ENCODE results near the gene YARS1.

GRCh38 chr1:32798191-32798590 lies 19.0 kb downstream of the YARS1 start:
- TF ChIP-seq ZFP30 (CRISPR knock-in tag; IDR thresholded peaks at IDR 0.05) (no peak), ZFP3 (CRISPR knock-in tag; IDR thresholded peaks at IDR 0.05) (no peak), CREB5 (CRISPR knock-in tag; IDR thresholded peaks at IDR 0.05; ENCODE audit: low read depth) (no peak), RARB (CRISPR knock-in tag; IDR thresholded peaks at IDR 0.05) (no peak), ZNF70 (CRISPR knock-in tag; IDR thresholded peaks at IDR 0.05) (no peak)

Data from SK-N-SH treated with all-trans-retinoic acid at 6 μM for 48 hours (cell line).